Right atrium auricular region (tissue), 2 donors: Measurements from ENCODE around the gene GRIP2. TPM values are rescaled to one million over a fixed set of nuclear protein-coding genes. Genes with fewer than 3 reads are reported as not detected.

Source experiments
- DNase-seq: peaks from one replicate; pipeline ENCODE4 v3.0.0-alpha.2; 2019; ENCODE audit warnings: low spot score
- H3K27ac ChIP-seq, 2 donors: fragments of 200-600 bp; sonication (generic); 1 replicate in 1 of 2; 2 replicates in 1 of 2; pipeline ENCODE4 v1.5.1; 2016 to 2019
- H3K27me3 ChIP-seq, 2 donors: fragments of 200-600 bp; sonication (generic); one replicate each; pipeline versions ENCODE4 v1.5.1 to v1.6.0; 2017 to 2019
- H3K36me3 ChIP-seq: fragments of 200-600 bp; sonication (generic); one replicate; pipeline ENCODE4 v1.5.1; 2016
- H3K4me1 ChIP-seq, 2 donors: fragments of 200-600 bp; sonication (generic); one replicate each; pipeline versions ENCODE4 v1.5.1 to v1.6.0; 2017 to 2019
- H3K4me3 ChIP-seq, 2 donors: fragments of 200-600 bp; sonication (generic); 1 replicate in 1 of 2; 2 replicates in 1 of 2; pipeline ENCODE4 v1.5.1; 2017 to 2019; ENCODE audit warnings: mild to moderate bottlenecking in 1 of 2, moderate library complexity in 1 of 2
- H3K9me3 ChIP-seq, 2 donors: fragments of 200-600 bp; sonication (generic); one replicate each; pipeline ENCODE4 v1.5.1; 2019
- total RNA-seq, 2 donors: library from RNA; depleted of rRNA; stranded (reverse); fragments of >200 nt; gene quantifications; one replicate each; pipeline ENCODE4 v1.1.0, GENCODE V29; 2016
- TF ChIP-seq, protein P1 (sequence below), 2 donors: fragments of 200-600 bp; sonication (generic); IDR thresholded peaks; one replicate each; pipeline ENCODE4 v1.5.1; 2019; ENCODE audit warnings: antibody characterized with exemption in 2 of 2

GRIP2 gene
- total RNA-seq, 2 donors from 2014 or later, result 7.1 to 13.2 TPM

GRCh38 chr3:14550651-14551611 lies 10.8 kb upstream of the GRIP2 start:
- TF ChIP-seq, protein P1, sequence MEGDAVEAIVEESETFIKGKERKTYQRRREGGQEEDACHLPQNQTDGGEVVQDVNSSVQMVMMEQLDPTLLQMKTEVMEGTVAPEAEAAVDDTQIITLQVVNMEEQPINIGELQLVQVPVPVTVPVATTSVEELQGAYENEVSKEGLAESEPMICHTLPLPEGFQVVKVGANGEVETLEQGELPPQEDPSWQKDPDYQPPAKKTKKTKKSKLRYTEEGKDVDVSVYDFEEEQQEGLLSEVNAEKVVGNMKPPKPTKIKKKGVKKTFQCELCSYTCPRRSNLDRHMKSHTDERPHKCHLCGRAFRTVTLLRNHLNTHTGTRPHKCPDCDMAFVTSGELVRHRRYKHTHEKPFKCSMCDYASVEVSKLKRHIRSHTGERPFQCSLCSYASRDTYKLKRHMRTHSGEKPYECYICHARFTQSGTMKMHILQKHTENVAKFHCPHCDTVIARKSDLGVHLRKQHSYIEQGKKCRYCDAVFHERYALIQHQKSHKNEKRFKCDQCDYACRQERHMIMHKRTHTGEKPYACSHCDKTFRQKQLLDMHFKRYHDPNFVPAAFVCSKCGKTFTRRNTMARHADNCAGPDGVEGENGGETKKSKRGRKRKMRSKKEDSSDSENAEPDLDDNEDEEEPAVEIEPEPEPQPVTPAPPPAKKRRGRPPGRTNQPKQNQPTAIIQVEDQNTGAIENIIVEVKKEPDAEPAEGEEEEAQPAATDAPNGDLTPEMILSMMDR (IDR thresholded peaks at IDR 0.05), result no peak
- DNase-seq, result no peak
- Histone ChIP-seq H3K27ac (peak overlapping the region in 1 of 2 donors; percentile 49), H3K9me3 (no peaks in the 10 kb centered on the region), H3K36me3 (no peaks in the 10 kb centered on the region), H3K4me3 (no peak overlapping the region), H3K4me1 (peaks cover 0 to 46% of the 10 kb centered on the region in 2 donors), H3K27me3 (no peaks in the 10 kb centered on the region)

- Histone ChIP-seq H3K36me3 (no peaks in the 10 kb centered on the region), H3K4me3 (no peak overlapping the region), H3K27me3 (no peaks in the 10 kb centered on the region), H3K4me1 (peaks cover 0 to 42% of the 10 kb centered on the region in 2 donors), H3K9me3 (no peaks in the 10 kb centered on the region), H3K27ac (no peak overlapping the region)
- DNase-seq, result no peak
- TF ChIP-seq, protein P1 (IDR thresholded peaks at IDR 0.05), result no peak
Observed at GRCh38 chr3:14550181-14550580, 10.0 kb upstream of the GRIP2 start.

DNA sequence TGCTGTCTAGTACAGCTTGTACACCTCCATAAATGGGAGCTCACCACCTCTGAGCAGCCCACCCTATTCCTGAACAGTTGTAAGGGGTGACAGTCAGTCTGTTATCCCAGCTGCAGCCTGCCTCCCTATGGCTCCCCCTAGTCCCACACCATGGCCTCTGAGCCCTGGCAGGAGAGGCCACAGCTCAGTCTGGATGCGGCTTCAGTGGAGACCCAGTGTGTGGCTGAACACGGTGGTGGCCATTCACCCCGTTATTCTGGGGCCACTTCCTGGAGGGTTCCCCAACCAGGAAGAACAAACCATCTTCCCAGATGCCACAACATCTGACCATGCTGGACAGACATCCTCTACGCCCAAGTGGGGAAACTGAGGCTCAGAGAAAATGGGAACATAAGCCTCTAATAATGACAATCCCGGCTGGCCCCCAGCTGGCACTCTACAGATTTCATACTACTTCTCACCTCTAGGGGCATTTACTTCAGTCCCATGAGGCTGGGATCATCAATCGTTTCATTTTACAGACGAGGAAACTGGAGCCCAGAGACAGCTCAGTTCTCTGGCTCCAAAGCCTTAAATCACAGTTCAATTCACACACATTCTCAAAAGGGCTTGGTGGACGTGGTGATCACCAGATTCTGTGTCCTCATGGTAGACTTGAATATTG lies 9.2 kb upstream of the GRIP2 start:
- no peak overlapping the region for H3K27ac ChIP-seq
- H3K4me1 ChIP-seq, result peaks cover 0 to 34% of the 10 kb centered on the region in 2 donors
- H3K36me3 ChIP-seq, result no peaks in the 10 kb centered on the region
- TF ChIP-seq, protein P1 (IDR thresholded peaks at IDR 0.05), result peak in 1 of 2 donors; percentile 29
- H3K4me3 ChIP-seq, result no peak overlapping the region
- no peak for DNase-seq
- no peaks in the 10 kb centered on the region for H3K27me3 ChIP-seq
- no peaks in the 10 kb centered on the region for H3K9me3 ChIP-seq

DNA sequence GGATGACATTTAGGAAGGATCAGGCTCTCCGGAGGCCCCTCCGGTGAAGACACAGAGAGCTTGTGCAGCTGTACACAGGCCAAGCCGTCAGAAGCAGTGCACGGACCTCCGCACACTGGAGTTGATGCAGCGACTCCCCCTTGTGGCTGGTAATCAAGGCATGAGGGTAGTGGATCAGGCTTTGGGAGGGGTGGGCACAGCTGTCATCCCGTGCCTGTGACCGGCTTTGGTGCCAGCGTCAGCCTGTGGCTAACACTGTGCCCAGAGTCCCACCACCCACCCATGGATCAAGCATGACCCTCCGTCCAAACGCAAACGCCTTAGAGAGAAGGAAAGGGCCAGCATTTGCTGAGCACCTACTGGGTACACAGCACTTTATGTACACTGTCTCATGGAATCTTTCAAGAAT lies 8.2 kb upstream of the GRIP2 start:
- H3K27ac ChIP-seq, result peak overlapping the region in 1 of 2 donors; percentile 35
- TF ChIP-seq, protein P1 (IDR thresholded peaks at IDR 0.05), result peak; percentile 66 to 84
- no peak overlapping the region for H3K4me3 ChIP-seq
- peak; percentile 71 for DNase-seq
- H3K9me3 ChIP-seq, result no peaks in the 10 kb centered on the region
- H3K4me1 ChIP-seq, result peaks cover 0 to 32% of the 10 kb centered on the region in 2 donors
- no peaks in the 10 kb centered on the region for H3K36me3 ChIP-seq
- no peaks in the 10 kb centered on the region for H3K27me3 ChIP-seq

GRCh38 chr3:14547693-14548092 lies 7.6 kb upstream of the GRIP2 start:
- peak overlapping the region in 1 of 2 donors; percentile 35 for H3K27ac ChIP-seq
- DNase-seq, result no peak
- no peaks in the 10 kb centered on the region for H3K36me3 ChIP-seq
- H3K9me3 ChIP-seq, result no peaks in the 10 kb centered on the region
- TF ChIP-seq, protein P1 (IDR thresholded peaks at IDR 0.05), result no peak
- peaks cover 0 to 36% of the 10 kb centered on the region in 2 donors for H3K4me1 ChIP-seq
- H3K4me3 ChIP-seq, result no peak overlapping the region
- no peaks in the 10 kb centered on the region for H3K27me3 ChIP-seq
